Measurements from ENCODE around the gene WDFY1. TPM values are rescaled to one million over a fixed set of nuclear protein-coding genes. Genes with fewer than 3 reads are reported as not detected.

The WDFY1 gene
- total and polyA plus RNA-seq, 2 experiments from 2014 or later, result 54.5 to 127 TPM

DNA sequence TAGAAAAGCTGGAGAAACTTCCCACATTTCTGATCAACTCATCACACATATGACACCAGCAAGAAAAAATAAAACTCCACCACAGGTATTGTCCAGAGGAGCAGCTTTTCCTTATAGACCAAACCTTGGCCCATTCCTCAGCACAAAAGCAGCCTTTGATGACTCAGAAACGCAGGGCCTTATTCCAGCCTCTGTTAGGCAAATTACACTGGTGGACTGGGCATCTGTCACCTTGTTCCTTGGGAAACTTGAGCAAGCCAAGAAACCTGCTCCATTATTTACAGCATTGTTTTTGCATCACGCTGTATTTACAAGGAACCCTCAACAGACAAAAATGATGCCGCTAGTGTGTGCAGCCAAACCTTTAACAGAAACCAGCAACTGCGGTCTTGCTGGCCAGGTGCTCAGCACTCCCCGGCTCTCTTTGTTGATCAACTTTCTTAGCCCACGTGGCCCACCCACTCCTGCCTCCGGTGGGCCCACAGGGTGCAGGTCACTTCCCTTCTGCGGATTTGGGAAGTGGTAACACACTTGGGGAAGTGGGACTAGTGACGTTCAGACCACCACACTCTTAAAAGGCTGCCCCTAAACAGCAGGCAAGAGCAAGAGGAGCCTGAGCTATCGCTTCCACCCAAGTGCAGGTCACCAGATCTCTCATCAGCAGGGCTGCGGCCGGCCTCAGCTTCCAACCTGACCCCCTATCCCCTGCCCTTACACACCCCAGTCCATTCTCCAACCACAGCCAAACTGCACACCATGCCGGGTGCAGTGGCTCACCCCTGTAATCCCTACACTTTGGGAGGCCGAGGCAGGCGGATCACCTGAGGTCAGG is 109.2 kb downstream of the WDFY1 start (continued):
- TF ChIP-seq ZNF114 (CRISPR knock-in tag; IDR thresholded peaks at IDR 0.05), result no peak
- TF ChIP-seq POLR2AphosphoS5 (IDR thresholded peaks at IDR 0.05; ENCODE audit: low read depth), result no peak

GRCh38 chr2:223834431-223834830 is 110.7 kb downstream of the WDFY1 start:
- Histone ChIP-seq H4K20me1 (replicated peaks; ENCODE audit: insufficient read depth) (no peaks in the 10 kb centered on the region), H3K79me2 (replicated peaks; ENCODE audit: insufficient read depth) (peaks cover 52% of the 10 kb centered on the region), H3K27me3 (ENCODE audit: insufficient read depth) (no peaks in the 10 kb centered on the region), H3K36me3 (ENCODE audit: insufficient read depth) (no peaks in the 10 kb centered on the region), H2AFZ (no peak overlapping the region), H3K27ac (ENCODE audit: low read depth) (no peak overlapping the region), H3K4me3 (no peak overlapping the region), H3K9me2 (ENCODE audit: insufficient read depth) (no peaks in the 10 kb centered on the region), H3K4me1 (ENCODE audit: insufficient read depth) (peaks cover 36% of the 10 kb centered on the region), H3F3A (replicated peaks; ENCODE audit: low read depth) (peaks cover 7% of the 10 kb centered on the region; the same call in 1 of the 2 replicates), H3K4me2 (no peak overlapping the region)
- peaks cover 45% of the 10 kb centered on the region for H3K4me1 Mint-ChIP-seq
- ATAC-seq, result no peak
- H3K4me3 Mint-ChIP-seq, result no peak overlapping the region
- no peak overlapping the region for H3K27ac Mint-ChIP-seq
- peaks cover 11% of the 10 kb centered on the region for H3K27me3 Mint-ChIP-seq (ENCODE audit: insufficient read depth, low read depth, poor library complexity)
- no peak for DNase-seq (ENCODE audit: low spot score)
- no peaks in the 10 kb centered on the region for H3K9me3 Mint-ChIP-seq
- no peaks in the 10 kb centered on the region for H3K36me3 Mint-ChIP-seq (ENCODE audit: low read depth)
- no peak for TF ChIP-seq CREB1 (CRISPR knock-in tag; IDR thresholded peaks at IDR 0.05; ENCODE audit: low read depth)
- no peak for TF ChIP-seq ZNF114 (CRISPR knock-in tag; IDR thresholded peaks at IDR 0.05)
- TF ChIP-seq REST (IDR thresholded peaks at IDR 0.05; ENCODE audit: unreplicated experiment), result no peak
- TF ChIP-seq, protein P1, sequence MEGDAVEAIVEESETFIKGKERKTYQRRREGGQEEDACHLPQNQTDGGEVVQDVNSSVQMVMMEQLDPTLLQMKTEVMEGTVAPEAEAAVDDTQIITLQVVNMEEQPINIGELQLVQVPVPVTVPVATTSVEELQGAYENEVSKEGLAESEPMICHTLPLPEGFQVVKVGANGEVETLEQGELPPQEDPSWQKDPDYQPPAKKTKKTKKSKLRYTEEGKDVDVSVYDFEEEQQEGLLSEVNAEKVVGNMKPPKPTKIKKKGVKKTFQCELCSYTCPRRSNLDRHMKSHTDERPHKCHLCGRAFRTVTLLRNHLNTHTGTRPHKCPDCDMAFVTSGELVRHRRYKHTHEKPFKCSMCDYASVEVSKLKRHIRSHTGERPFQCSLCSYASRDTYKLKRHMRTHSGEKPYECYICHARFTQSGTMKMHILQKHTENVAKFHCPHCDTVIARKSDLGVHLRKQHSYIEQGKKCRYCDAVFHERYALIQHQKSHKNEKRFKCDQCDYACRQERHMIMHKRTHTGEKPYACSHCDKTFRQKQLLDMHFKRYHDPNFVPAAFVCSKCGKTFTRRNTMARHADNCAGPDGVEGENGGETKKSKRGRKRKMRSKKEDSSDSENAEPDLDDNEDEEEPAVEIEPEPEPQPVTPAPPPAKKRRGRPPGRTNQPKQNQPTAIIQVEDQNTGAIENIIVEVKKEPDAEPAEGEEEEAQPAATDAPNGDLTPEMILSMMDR (conservative IDR thresholded peaks at IDR 0.05; ENCODE audit: low read depth in 2 of 2), result no peak
- no peak for TF ChIP-seq ZNF462 (CRISPR knock-in tag; IDR thresholded peaks at IDR 0.05)
- TF ChIP-seq JUNB (IDR thresholded peaks at IDR 0.05; ENCODE audit: unreplicated experiment), result no peak
- TF ChIP-seq STAT1 (IDR thresholded peaks at IDR 0.05; ENCODE audit: unreplicated experiment), result no peak
- no peak for TF ChIP-seq NANOG (IDR thresholded peaks at IDR 0.05; ENCODE audit: borderline replicate concordance)
- TF ChIP-seq, protein P2, sequence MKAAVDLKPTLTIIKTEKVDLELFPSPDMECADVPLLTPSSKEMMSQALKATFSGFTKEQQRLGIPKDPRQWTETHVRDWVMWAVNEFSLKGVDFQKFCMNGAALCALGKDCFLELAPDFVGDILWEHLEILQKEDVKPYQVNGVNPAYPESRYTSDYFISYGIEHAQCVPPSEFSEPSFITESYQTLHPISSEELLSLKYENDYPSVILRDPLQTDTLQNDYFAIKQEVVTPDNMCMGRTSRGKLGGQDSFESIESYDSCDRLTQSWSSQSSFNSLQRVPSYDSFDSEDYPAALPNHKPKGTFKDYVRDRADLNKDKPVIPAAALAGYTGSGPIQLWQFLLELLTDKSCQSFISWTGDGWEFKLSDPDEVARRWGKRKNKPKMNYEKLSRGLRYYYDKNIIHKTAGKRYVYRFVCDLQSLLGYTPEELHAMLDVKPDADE (IDR thresholded peaks at IDR 0.05), result no peak
- no peak for TF ChIP-seq ZNF331 (CRISPR knock-in tag; IDR thresholded peaks at IDR 0.05; ENCODE audit: low read depth)
- TF ChIP-seq EZH2phosphoT487 (IDR thresholded peaks at IDR 0.05; ENCODE audit: unreplicated experiment), result no peak
- TF ChIP-seq POLR2AphosphoS5 (IDR thresholded peaks at IDR 0.05; ENCODE audit: low read depth), result no peak

Data from GM23338 (cell line).